ENCODE measurements around the gene MAST1.

DNA sequence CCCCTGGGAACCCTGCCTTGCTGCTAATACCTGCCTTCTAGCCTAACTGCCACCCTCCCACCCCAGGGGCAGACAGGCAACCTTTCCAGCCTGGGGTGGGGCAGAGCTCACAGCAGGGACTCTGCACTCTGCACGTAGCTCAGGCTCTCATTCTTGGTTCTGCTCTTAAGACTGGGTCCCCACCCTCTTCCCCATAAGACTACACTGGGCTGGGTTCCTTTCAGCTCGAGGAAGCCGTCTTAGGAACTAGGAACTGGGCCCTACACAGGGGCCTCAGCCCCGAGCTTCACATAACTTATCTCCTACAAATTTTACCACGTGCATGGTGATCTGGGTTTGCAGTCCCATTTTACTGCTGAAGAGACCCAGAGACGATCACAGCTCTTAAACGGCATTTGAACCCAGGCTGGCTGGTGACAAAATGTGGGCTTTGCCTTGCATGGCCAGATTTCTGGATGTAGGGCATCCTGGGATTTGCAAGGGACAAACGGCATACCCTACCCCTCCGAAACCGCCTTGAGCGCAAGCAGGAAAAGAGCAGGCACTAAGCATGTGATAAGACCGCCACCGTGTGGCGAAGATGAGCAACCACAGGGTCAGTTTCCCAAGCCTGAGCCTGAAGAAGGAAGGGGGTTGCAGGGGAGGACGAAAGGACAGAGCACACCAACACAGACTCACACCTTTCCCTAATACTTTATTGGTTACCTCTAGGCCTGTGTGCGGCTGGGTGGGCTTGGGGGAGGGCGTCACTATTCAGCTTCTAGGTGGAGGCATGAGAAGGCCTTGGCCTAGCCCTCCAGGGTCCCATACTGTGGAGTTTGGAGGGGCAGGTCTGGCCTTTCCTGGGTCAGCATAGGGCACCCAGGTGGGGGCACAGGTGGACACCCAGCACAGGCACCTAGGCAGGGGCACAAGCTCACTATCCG is 41.9 kb upstream of the MAST1 start:
- TF ChIP-seq, protein P1, sequence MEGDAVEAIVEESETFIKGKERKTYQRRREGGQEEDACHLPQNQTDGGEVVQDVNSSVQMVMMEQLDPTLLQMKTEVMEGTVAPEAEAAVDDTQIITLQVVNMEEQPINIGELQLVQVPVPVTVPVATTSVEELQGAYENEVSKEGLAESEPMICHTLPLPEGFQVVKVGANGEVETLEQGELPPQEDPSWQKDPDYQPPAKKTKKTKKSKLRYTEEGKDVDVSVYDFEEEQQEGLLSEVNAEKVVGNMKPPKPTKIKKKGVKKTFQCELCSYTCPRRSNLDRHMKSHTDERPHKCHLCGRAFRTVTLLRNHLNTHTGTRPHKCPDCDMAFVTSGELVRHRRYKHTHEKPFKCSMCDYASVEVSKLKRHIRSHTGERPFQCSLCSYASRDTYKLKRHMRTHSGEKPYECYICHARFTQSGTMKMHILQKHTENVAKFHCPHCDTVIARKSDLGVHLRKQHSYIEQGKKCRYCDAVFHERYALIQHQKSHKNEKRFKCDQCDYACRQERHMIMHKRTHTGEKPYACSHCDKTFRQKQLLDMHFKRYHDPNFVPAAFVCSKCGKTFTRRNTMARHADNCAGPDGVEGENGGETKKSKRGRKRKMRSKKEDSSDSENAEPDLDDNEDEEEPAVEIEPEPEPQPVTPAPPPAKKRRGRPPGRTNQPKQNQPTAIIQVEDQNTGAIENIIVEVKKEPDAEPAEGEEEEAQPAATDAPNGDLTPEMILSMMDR (IDR thresholded peaks at IDR 0.05) = peak; percentile 88 to 98 (median 98)
- no peak for TF ChIP-seq EP300 (IDR thresholded peaks at IDR 0.05)
- TF ChIP-seq POLR2AphosphoS5 (IDR thresholded peaks at IDR 0.05) = peak; percentile 6 to 68
- peak in 2 of 4 donors; percentile 26 to 34 for TF ChIP-seq POLR2A (IDR thresholded peaks at IDR 0.05)

Data from upper lobe of left lung (tissue), 4 donors.